GM03348 (cell line): Measurements from ENCODE around the gene SLC51B.
"Not testable (repeated sequence)": the region's sequence is repeated elsewhere in the genome, so short reads cannot be mapped to it uniquely, and the experiment has no call there.

Source experiments
- DNase-seq: peaks from one replicate; pipeline ENCODE4 v3.0.0; 2012; ENCODE audit warnings: low spot score

SLC51B gene

DNA sequence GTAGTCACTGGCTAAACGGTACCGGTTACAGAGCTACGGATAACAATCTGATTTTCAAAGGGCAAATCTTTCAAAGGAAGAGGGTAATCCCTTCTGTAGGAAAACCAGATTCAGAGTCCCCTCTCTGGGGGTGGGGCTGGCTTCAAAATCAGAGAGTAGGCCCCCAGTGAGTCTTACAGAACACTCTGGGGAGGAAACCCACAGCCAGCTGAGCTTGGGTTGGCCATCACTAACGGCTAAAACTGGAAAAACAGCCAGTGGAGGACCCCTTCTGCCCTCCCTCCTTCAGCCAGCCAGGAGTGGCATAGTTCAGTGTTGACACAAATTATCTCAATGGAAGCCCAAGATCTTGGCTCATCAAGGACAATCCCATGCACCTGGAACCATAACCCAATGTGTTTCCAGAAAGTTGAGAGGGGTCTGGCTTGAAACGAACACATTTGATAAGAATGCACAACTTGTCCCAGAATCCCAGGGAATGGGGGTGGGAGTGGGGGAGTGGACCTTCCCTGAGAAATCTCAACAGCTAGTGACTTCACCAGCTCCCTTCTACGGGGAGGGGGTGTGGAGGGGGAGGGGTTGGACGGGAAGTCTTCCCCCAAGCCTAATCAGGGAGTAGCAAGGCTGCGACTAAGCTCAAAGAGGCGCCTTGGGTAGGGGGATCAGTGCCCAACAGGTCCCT is 21.6 kb downstream of the SLC51B start:
- no peak for DNase-seq

DNA sequence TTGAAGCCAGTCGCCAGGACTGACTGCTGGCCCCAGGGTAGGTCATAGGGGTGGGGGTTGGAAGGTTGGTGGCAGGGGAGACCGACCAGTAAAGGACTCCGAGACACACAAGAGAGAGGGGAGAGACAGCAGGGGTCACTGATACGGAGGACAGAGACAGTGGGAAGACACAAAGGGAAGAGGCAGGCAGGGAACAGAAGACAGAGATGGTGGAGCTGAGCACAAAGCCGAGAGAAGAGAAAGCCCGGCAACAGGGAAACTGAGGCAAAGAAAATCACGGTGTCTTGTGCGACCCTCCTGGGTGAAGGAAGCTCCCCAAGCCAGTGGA is 22.1 kb downstream of the SLC51B start:
- no peak for DNase-seq

DNA sequence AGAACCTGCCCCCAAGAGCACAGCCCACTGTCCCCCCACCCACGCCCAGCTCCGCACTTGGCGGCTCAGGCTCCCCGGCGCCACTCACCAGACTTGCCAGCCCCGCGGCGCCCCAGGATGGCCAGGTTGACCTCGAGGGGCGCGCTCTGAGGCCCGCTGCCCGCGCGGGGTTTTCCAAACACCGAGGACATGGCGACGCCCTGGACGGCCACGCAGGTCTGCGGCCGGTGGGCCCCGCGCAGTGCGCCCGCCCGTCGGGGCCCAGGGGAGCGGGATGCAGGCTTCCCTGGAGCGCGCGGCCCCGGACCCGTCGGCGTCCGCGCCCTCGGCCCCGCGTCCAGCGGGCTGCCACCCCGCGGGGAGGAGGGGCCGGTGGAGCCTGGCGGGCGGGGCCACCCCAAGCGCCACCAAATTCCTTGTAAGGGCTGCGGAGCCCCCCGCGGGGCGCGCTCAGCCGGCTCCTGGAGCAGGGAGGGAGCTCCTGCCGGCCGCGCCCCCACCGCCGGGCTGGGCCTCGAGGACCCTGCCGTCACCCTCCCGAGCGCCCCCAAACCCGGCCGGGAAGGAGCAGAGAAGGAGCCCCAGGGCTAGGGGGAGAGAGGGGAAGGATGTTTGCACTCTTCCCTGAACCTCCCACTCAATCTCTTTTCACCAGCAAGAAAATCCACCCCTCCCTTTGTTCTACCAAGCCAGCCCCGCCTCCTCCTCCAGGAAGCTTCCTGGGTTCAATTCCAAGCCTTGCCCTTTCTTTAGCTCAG is 22.6 kb downstream of the SLC51B start, which contains the start of gene RASL12:
Gene RASL12, minus strand, starts transcription at position 347 of the 758 bp plus-strand sequence. Its CDS starts 156 bp downstream, at position 191.
- DNase-seq, result peak; percentile 36

- DNase-seq, result no peak
Measured at GRCh38 chr15:65068403-65068788, 23.2 kb downstream of the SLC51B start.

GRCh38 chr15:65069179-65069578 is 24.0 kb downstream of the SLC51B start:
- peak; percentile 88 for DNase-seq

DNA sequence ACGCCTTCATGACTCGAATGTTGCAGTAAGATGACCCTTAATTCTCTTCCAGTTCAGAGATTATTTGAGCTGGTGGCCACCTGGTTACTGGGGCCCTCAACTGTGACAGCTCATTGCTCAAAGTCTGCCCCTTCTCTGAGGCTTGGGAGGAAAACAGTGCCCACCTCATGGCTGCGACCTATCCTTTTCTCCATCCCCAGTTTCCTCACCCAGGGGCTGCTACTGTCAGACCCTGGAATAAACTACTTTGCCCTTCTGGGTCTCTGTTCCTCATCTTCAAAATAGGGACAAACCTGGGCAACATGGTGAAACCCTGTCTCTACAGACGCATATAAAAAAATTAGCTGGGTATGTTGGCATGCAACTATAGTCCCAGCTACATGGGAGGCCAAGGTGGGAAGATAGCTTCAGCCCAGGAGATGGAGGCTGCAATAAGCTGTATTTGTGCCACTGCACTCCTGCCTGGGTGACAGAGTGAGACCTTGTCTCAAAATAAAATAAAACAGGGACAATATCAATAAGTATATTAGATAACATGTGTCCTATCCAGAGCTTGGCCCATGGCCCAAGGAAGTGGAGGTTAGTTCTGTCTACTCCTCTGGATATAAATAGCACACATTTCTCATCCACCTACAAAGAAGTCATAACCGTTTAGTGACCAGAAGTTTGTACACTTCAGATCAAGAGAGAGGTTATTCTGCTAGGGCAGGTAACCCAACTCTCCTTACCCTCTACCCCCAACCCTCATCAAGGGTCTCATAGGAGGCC is 24.8 kb downstream of the SLC51B start:
- DNase-seq, result no peak

DNA sequence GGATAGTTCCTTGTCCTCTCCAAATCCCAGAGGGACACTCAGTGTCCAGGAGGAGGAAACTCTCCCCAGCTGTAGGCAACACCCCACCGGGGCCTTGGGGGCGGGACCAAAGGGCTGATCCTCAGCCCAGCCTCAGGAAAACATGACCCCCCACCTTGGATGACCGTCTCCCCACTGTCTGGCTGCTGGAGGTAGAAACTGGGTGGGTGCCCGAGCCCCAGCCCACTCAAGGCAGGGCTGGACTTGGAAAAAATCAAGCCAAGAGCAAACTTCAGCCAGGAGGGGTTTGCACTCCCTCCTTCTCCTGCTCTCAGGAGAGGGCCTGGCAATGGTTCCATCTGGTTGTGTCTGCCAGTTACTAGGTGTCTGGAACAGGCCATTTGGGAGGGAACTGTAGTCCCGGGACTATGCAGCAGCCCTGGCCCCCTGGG is 26.2 kb downstream of the SLC51B start:
- DNase-seq, result peak; percentile 36

DNA sequence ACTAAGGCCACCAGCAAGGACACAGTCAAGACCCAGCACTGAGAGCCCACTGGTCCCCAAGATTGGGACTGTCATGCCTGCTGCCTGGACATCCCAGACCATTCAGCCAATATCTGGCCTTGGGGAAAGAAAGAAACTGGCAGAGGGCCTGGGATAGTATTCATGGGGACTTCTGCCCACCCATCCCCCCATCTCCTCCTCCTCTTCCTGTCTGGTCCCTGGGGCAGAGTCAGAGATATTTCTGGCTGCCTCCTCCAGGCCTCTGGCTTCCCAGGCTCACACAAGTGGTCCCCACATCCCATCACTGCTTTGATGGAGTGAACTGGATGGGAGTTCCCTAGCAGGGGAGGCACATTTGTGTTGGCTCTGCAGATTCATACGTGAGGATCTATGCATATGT is 26.8 kb downstream of the SLC51B start:
- DNase-seq, result peak; percentile 63

GRCh38 chr15:65072617-65073016 is 27.4 kb downstream of the SLC51B start:
- DNase-seq, result no peak

DNA sequence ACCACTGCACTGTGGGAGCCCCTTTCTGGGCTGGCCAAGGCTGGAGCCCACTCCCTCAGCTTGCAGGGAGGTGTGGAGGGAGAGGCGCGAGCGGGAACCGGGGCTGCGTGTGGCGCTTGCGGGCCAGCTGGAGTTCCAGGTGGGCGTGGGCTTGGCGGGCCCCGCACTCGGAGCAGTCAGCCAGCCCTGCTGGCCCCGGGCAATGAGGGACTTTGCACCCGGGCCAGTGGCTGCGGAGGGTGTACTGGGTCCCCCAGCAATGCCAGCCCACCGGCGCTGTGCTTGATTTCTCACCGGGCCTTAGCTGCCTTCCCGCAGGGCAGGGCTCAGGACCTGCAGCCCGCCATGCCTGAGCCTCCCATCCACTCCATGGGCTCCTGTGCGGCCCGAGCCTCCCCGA is 29.8 kb downstream of the SLC51B start:
- not testable (repeated sequence) for DNase-seq

DNA sequence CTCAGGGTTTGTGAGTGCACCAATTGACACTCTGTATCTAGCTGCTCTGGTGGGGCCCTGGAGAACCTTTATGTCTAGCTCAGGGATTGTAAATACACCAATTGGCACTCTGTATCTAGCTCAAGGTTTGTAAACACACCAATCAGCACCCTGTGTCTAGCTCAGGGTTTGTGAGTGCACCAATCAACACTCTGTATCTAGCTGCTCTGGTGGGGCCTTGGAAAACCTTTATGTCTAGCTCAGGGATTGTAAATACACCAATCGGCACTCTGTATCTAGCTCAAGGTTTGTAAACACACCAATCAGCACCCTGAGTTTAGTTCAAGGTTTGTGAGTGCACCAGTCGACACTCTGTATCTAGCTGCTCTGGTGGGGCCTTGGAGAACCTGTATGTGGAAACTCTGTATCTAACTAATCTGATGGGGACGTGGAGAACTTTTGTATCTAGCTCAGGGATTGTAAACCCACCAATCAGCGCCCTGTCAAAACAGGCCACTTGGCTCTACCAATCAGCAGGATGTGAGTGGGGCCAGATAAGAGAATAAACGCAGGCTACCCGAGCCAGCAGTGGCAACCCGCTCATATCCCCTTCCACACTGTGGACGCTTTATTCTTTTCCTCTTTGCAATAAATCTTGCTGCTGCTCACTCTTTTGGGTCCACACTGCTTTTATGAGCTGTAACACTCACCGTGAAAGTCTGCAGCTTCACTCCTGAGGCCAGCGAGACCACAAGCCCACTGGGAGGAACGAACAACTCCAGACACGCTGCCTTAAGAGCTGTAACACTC is 30.6 kb downstream of the SLC51B start:
- not testable (repeated sequence) for DNase-seq

- DNase-seq, result no peak
Measured at GRCh38 chr15:65076486-65077290, 31.5 kb downstream of the SLC51B start, which contains the start of gene KBTBD13. TSS of gene KBTBD13 (plus strand) at chr15:65076746. CDS start at chr15:65076816, 70 bp downstream.

GRCh38 chr15:65077291-65077980 is 32.2 kb downstream of the SLC51B start:
- no peak for DNase-seq

GRCh38 chr15:65077981-65078352 is 32.8 kb downstream of the SLC51B start:
- DNase-seq, result peak; percentile 79

- DNase-seq, result no peak
Measured at GRCh38 chr15:65079580-65079979, 34.4 kb downstream of the SLC51B start.

DNA sequence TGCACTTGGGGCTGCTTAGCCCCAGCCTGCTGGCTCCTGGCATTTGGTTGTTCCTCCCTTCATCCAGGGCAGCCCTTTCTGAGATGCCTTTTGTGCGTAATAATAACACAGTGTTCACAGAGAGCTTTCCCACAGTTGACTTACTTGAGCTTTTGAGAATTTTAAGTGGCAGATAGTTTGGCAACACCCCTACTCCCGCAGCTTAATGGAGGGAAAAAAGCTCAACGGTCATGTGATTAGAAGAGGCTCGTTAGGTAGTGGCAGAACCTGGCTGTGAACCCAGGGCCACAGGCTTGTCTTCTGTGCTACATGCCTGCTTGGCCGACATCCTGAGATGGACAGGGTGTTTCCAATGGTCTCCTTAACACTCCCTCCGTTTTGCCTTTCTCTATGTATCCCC is 36.1 kb downstream of the SLC51B start:
- DNase-seq, result no peak

GRCh38 chr15:65081758-65082157 is 36.6 kb downstream of the SLC51B start:
- no peak for DNase-seq

GRCh38 chr15:65082303-65082953 is 37.2 kb downstream of the SLC51B start:
- no peak for DNase-seq

DNA sequence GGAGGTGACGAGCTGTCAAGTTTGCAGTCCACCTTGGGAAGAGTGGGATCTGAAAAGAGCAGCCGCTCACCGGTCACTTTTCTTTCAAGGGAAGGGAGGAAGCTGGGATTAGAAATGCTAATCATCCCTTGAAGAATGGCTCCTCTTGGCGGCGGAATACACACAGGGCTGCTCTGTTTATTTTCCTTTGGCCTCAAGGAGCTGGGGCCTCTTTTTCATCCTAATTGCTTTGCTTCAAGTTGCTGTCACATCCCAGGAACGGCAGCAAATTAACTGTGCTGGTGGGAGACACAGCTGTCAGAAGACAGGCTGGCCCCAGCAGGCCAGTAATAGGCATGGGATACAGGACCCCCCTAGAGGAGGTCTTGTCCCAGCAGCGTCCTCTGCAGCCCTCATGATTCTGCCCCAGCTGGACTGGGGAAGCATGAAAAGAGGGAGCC is 38.1 kb downstream of the SLC51B start:
- DNase-seq, result no peak
